ENCODE data around the gene DAPK3. TPM values are rescaled to one million over a fixed set of nuclear protein-coding genes. Genes with fewer than 3 reads are reported as not detected.

The DAPK3 gene
- total and polyA plus RNA-seq, 5 donors = 67.8 to 122 (median 101) TPM

GRCh38 chr19:3983936-3984583, 13.2 kb upstream of the DAPK3 start:
- no peaks in the 10 kb centered on the region for H3K4me1 ChIP-seq (ENCODE audit: control insufficient read depth, insufficient read depth, low read length)
- H3K27me3 ChIP-seq (ENCODE audit: control insufficient read depth, insufficient read depth) = no peaks in the 10 kb centered on the region
- ATAC-seq (peak in 1 of 2 donors; percentile 1), DNase-seq (peak; percentile 46 to 75 (median 65))
- 16% methylated on average over 30 of the region's 30 CpGs for WGBS
- peak overlapping the region; percentile 86 for H3K27ac ChIP-seq (ENCODE audit: low read length)
- no peaks in the 10 kb centered on the region for H3K9me3 ChIP-seq (ENCODE audit: control insufficient read depth, low read length)
- intact Hi-C loops (cut with DNase I) = loop anchor here in 2 of 4 donors (10.0 kb wide), 2 partner anchors 141 to 201 kb away; partner anchors contain the start of genes ANKRD24 (in 1 of the 2), MAP2K2 (in 1 of the 2) and SIRT6 (in 1 of the 2)
- peak overlapping the region; percentile 77 for H3K4me3 ChIP-seq (ENCODE audit: low read length)

DNA sequence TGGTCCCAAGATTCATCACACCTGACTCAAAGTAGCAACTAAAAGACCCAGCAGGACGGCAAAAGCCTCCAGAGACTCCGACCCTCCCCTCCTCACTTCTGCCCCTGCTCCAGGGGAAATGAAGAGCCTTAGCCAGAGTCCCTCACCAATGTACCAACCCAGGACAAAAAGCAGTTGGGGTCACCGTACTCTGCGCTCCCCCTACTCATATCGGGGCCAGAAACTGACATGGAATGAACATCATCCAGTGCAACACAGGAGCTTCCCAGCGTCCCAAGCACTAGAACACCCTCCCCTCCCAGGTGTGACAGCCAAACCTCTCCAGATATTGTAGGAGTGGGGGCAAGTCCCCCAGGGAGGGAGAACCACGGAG, 12.6 kb upstream of the DAPK3 start:
- 61% methylated on average over 7 of the region's 7 CpGs for WGBS
- Histone ChIP-seq H3K4me3 (ENCODE audit: low read length) (no peak overlapping the region), H3K9me3 (ENCODE audit: control insufficient read depth, low read length) (no peaks in the 10 kb centered on the region), H3K4me1 (ENCODE audit: control insufficient read depth, insufficient read depth, low read length) (no peaks in the 10 kb centered on the region), H3K27me3 (ENCODE audit: control insufficient read depth, insufficient read depth) (no peaks in the 10 kb centered on the region), H3K27ac (ENCODE audit: low read length) (peak overlapping the region; percentile 32)
- ATAC-seq (no peak), DNase-seq (no peak)
- intact Hi-C loops (cut with DNase I) = loop anchor here in 2 of 4 donors (10.0 kb wide), 2 partner anchors 141 to 201 kb away; partner anchors contain the start of genes ANKRD24 (in 1 of the 2), MAP2K2 (in 1 of the 2) and SIRT6 (in 1 of the 2)

GRCh38 chr19:3982701-3983541, 12.0 kb upstream of the DAPK3 start:
- no peak overlapping the region for H3K4me3 ChIP-seq (ENCODE audit: low read length)
- H3K9me3 ChIP-seq (ENCODE audit: control insufficient read depth, low read length) = no peaks in the 10 kb centered on the region
- 82% methylated on average over 40 of the region's 40 CpGs for WGBS
- peak overlapping the region; percentile 32 for H3K27ac ChIP-seq (ENCODE audit: low read length)
- no peaks in the 10 kb centered on the region for H3K27me3 ChIP-seq (ENCODE audit: control insufficient read depth, insufficient read depth)
- ATAC-seq (peak in 1 of 2 donors; percentile 4), DNase-seq (peak in 2 of 3 donors; percentile 58 to 71)
- H3K4me1 ChIP-seq (ENCODE audit: control insufficient read depth, insufficient read depth, low read length) = no peaks in the 10 kb centered on the region
- intact Hi-C loops (cut with DNase I) = loop anchor here in 2 of 4 donors (10.0 kb wide), 2 partner anchors 142 to 202 kb away; partner anchors contain the start of genes ANKRD24 (in 1 of the 2), MAP2K2 (in 1 of the 2) and SIRT6 (in 1 of the 2)

- ATAC-seq (no peak), DNase-seq (peak in 2 of 3 donors; percentile 57 to 63)
- Histone ChIP-seq H3K9me3 (ENCODE audit: control insufficient read depth, low read length) (no peaks in the 10 kb centered on the region), H3K27me3 (ENCODE audit: control insufficient read depth, insufficient read depth) (no peaks in the 10 kb centered on the region), H3K4me1 (ENCODE audit: control insufficient read depth, insufficient read depth, low read length) (no peaks in the 10 kb centered on the region), H3K4me3 (ENCODE audit: low read length) (no peak overlapping the region), H3K27ac (ENCODE audit: low read length) (no peak overlapping the region)
- intact Hi-C loops (cut with DNase I) = loop anchor here in 2 of 4 donors (10.0 kb wide), 2 partner anchors 143 to 203 kb away; partner anchors contain the start of genes ANKRD24 (in 1 of the 2), MAP2K2 (in 1 of the 2) and SIRT6 (in 1 of the 2)
- WGBS = 86% methylated on average over 39 of the region's 39 CpGs
These were observed 11.1 kb upstream of the DAPK3 start for GRCh38 chr19:3981736-3982681.

- Histone ChIP-seq H3K4me1 (ENCODE audit: control insufficient read depth, insufficient read depth, low read length) (no peaks in the 10 kb centered on the region), H3K4me3 (ENCODE audit: low read length) (no peak overlapping the region), H3K27ac (ENCODE audit: low read length) (no peak overlapping the region), H3K9me3 (ENCODE audit: control insufficient read depth, low read length) (no peaks in the 10 kb centered on the region), H3K27me3 (ENCODE audit: control insufficient read depth, insufficient read depth) (no peaks in the 10 kb centered on the region)
- DNase-seq (no peak), ATAC-seq (no peak)
- 87% methylated on average over 10 of the region's 10 CpGs for WGBS
- intact Hi-C loops (cut with DNase I) = loop anchor here in 2 of 4 donors (10.0 kb wide), 2 partner anchors 143 to 203 kb away; partner anchors contain the start of genes ANKRD24 (in 1 of the 2), MAP2K2 (in 1 of the 2) and SIRT6 (in 1 of the 2)
These were observed 10.5 kb upstream of the DAPK3 start for GRCh38 chr19:3981373-3981735.

DNA sequence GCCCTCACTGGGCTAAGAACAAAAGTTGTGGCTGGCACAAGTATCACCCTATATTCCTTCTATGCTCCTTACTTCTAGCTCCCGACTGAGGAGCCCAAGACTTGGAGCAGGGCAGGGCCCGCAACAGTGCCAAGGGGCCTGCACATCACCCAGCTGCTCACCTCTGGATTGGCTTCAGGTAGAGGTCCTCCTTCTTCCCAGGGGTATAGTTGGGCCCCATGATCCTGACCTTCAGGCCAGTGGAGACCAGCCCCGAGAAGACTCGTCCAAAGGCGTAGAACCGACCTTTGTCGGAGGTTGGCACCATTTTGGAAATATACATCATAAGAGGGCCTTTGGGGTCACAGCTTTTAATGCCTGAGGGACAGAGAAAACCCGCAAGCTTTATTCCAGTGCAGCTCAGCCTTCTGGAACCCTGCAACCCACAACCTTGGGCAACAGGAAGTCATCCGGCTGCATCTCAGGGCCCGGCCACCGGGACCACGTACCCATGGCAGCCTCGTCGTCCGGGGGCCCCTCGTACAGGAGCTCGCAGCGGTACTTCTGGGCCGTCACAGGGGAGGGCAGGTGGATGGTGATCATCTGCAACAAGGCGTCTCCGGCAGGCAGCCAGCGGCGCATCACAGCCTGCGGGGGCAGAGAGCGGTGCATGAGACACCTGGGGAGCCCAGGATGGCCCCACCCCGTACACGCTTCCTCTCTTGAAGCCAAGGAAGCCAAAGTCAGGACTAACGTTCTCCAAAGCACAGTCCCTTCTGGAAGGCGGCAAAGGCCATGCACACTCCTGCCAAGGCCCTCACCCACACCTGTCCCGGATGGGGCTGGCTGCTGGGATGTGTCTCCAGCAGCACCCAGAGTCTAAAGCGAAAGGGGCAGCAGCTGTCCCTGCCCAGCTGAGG, 9.7 kb upstream of the DAPK3 start:
- Histone ChIP-seq H3K27ac (ENCODE audit: low read length) (no peak overlapping the region), H3K27me3 (ENCODE audit: control insufficient read depth, insufficient read depth) (no peaks in the 10 kb centered on the region), H3K9me3 (ENCODE audit: control insufficient read depth, low read length) (no peaks in the 10 kb centered on the region), H3K4me3 (ENCODE audit: low read length) (no peak overlapping the region), H3K4me1 (ENCODE audit: control insufficient read depth, insufficient read depth, low read length) (no peaks in the 10 kb centered on the region)
- ATAC-seq (no peak), DNase-seq (peak in 2 of 3 donors; percentile 18 to 67)
- 84% methylated on average over 31 of the region's 31 CpGs for WGBS
- intact Hi-C loops (cut with DNase I) = loop anchor here in 2 of 4 donors (10.0 kb wide), 2 partner anchors 144 to 204 kb away; partner anchors contain the start of genes ANKRD24 (in 1 of the 2), MAP2K2 (in 1 of the 2) and SIRT6 (in 1 of the 2)

DNA sequence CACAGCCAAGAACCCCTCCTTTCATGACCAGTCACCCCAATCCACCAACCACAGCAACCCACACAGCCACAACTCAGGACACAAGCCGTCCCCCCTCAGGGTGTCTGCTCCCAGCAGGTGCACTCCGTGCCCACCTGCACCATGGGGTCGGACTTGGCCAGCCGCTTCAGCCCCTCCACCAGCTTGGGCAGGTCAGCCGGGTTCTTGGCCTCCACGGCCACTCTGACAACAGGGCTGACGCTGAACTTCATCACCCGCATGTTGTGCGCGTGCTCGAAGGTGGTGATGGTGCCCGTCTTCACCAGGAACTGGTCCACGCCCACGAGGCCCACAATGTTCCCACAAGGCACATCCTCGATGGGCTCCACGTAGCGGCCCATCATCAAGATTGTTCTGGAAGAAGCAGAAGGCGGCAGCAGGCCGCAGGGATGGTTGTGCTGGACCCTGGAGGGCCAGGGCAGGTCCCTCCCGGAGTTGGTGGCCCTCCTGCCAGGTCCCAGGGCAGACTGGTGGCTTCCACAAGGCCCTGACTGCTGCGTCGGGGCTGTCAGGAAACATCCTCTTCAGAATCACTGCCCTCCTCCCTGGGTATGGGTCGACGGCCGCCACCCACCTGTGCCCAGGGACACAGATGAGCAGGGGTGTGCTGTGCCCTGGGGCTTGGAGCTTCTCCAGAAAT, 8.9 kb upstream of the DAPK3 start:
- Histone ChIP-seq H3K27ac (ENCODE audit: low read length) (no peak overlapping the region), H3K4me3 (ENCODE audit: low read length) (no peak overlapping the region), H3K27me3 (ENCODE audit: control insufficient read depth, insufficient read depth) (no peaks in the 10 kb centered on the region), H3K9me3 (ENCODE audit: control insufficient read depth, low read length) (no peaks in the 10 kb centered on the region), H3K4me1 (ENCODE audit: control insufficient read depth, insufficient read depth, low read length) (no peaks in the 10 kb centered on the region)
- WGBS = 89% methylated on average over 25 of the region's 25 CpGs
- peak in 1 of 3 donors; percentile 53 for DNase-seq
- intact Hi-C loops (cut with DNase I) = loop anchor here in 2 of 4 donors (10.0 kb wide), 2 partner anchors 145 to 205 kb away; partner anchors contain the start of genes ANKRD24 (in 1 of the 2), MAP2K2 (in 1 of the 2) and SIRT6 (in 1 of the 2)
- no peak for ATAC-seq

DNA sequence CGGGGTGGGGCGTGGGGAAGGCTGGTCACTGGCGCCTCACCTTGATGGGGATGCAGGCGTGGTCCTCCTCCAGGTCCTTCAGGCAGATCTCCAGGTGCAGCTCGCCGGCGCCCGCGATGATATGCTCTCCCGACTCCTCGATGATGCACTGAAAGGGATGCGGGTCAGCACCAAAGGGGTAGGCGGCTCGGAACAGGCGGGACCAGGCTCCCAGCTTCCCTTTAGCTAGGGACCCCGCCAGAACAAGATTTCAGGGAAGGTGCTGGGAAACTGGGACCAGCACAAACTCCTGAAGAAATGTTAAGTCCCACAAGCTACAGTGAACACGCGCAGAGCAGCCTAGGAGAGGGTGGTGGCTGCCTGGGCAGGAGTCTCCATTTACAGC, 8.4 kb upstream of the DAPK3 start:
- intact Hi-C loops (cut with DNase I) = no loop called here

GRCh38 chr19:3978145-3978544, 7.2 kb upstream of the DAPK3 start:
- H3K27ac ChIP-seq (ENCODE audit: low read length) = no peak overlapping the region
- 92% methylated on average over 19 of the region's 19 CpGs for WGBS

More for the DNA sequence above, 8.4 kb upstream of the DAPK3 start:
- no peak overlapping the region for H3K4me3 ChIP-seq (ENCODE audit: low read length)
- peak in 1 of 3 donors; percentile 48 for DNase-seq
- ATAC-seq = no peak
- H3K4me1 ChIP-seq (ENCODE audit: control insufficient read depth, insufficient read depth, low read length) = no peaks in the 10 kb centered on the region
- WGBS = 93% methylated on average over 18 of the region's 18 CpGs
- H3K9me3 ChIP-seq (ENCODE audit: control insufficient read depth, low read length) = no peaks in the 10 kb centered on the region
- H3K27me3 ChIP-seq (ENCODE audit: control insufficient read depth, insufficient read depth) = no peaks in the 10 kb centered on the region
- no peak overlapping the region for H3K27ac ChIP-seq (ENCODE audit: low read length)

More at GRCh38 chr19:3978145-3978544, 7.2 kb upstream of the DAPK3 start:
- H3K4me3 ChIP-seq (ENCODE audit: low read length) = no peak overlapping the region
- ATAC-seq = no peak
- no peaks in the 10 kb centered on the region for H3K9me3 ChIP-seq (ENCODE audit: control insufficient read depth, low read length)
- H3K4me1 ChIP-seq (ENCODE audit: control insufficient read depth, insufficient read depth, low read length) = no peaks in the 10 kb centered on the region
- peak in 1 of 3 donors; percentile 39 for DNase-seq
- H3K27me3 ChIP-seq (ENCODE audit: control insufficient read depth, insufficient read depth) = no peaks in the 10 kb centered on the region
- intact Hi-C loops (cut with DNase I) = no loop called here

Data from right cardiac atrium (tissue), 5 donors.